Stimulated activated naive CD8-positive, alpha-beta T cell treated with anti-CD3 and anti-CD28 coated beads, Interleukin-15, Interleukin-2, amounts not matched to agents 100 U/mL and 50 U/mL, for 24 hours (primary cell): ENCODE measurements around the gene CDKAL1.
"Not testable (repeated sequence)": the region's sequence is repeated elsewhere in the genome, so short reads cannot be mapped to it uniquely, and the experiment has no call there.

ENCODE experiments used
- ATAC-seq: fragments of 150-1000 bp; cut with Tn5 transposase; one replicate; pipeline ENCODE4 v1.10.0; 2021
- DNase-seq: peaks from one replicate; pipeline ENCODE4 v3.0.0; 2021

CDKAL1 gene

GRCh38 chr6:20744911-20745557, 210.8 kb downstream of the CDKAL1 start:
- no peak for DNase-seq
- ATAC-seq: no peak

DNA sequence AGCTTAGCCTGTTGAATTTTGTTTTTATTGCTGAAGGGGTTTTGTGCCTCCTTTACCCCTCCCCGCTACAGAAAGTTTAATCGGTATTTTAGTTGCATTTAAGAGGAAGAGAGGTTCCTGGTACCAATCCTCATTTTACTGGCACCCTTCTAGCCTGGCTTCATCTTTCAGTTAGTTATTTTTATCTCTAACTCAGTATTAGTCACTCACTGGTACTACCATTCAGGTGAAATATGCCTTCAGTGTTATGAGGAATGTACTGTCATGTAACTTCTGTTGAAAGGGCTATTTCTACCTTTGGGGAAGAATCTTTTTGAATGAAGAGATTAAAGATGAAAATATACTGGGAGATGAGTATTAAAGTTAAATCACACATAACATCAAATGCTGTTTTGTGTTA, 211.8 kb downstream of the CDKAL1 start:
- ATAC-seq (no peak), DNase-seq (no peak)

- DNase-seq (no peak), ATAC-seq (no peak)
Measured at GRCh38 chr6:20746805-20747558, 212.7 kb downstream of the CDKAL1 start.

- ATAC-seq (no peak), DNase-seq (no peak)
Measured at GRCh38 chr6:20747991-20748390, 213.7 kb downstream of the CDKAL1 start.

- DNase-seq (no peak), ATAC-seq (no peak)
Measured at GRCh38 chr6:20751293-20751935, 217.2 kb downstream of the CDKAL1 start.

DNA sequence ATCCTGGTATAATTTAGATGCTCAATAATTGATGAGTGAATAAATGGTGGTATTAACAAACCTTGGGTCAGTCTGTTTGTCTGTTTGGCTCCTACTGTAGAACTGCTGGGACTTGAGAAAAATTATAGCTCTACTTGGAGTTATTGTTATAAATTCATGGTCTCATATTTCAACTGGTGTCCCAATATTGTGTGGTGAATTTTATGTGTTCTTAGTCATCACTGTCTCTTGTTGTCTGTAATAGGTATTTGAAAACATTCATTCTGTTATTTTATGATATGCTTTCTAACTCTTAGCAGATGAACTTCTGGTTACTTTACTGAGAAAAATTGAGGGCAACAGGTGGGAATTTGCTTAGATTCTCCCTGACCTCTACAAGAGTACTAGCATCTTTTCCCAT, 221.4 kb downstream of the CDKAL1 start:
- DNase-seq (no peak), ATAC-seq (no peak)

DNA sequence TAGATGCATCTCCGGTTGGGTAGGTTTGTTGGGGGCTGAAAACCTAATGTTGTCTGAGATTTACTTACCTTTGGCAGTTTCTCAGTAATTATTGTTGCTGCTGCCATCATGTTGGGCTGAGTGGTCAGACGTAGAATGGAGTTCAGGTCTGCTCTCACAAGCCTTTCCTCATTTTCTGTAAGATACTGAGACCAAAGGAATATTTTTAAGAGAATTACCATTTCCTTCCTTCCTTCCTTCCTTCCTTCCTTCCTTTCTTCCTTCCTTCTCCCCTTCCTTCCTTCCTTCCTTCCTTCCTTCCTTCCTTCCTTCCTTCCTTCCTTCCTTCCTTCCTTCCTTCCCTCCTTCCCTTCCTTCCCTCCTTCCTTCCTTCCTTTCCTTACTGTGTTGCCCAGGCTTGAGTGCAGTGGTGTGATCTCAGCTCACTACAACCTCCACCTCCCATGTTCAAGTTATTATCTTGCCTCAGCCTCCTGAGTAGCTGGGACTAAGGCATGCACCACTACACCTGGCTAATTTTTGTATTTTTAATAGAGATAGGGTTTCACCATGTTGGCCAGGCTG, 222.4 kb downstream of the CDKAL1 start:
- not testable (repeated sequence) for ATAC-seq, DNase-seq

- DNase-seq: no peak
- ATAC-seq: no peak
Measured at GRCh38 chr6:20757761-20758160, 223.5 kb downstream of the CDKAL1 start.

DNA sequence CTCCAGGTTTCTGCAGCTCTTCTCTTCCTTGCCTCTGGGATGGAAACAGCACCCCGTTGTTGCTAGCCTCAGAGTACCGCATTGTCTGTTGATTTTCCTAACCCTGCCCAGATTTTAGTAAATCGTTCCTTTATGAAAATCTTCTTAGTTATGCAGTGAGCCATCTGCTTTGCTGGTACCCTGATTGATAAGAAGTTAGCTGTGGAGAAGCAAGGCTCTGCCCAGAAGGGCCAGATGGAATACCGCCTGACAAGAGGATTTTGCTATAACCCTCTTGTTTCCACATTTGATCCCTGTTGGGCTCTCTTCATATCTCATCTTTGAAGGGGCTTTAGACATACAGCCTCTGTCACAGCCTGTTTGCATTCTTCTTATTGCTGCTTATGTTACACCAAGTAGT, 229.0 kb downstream of the CDKAL1 start:
- ATAC-seq: no peak
- DNase-seq: no peak

DNA sequence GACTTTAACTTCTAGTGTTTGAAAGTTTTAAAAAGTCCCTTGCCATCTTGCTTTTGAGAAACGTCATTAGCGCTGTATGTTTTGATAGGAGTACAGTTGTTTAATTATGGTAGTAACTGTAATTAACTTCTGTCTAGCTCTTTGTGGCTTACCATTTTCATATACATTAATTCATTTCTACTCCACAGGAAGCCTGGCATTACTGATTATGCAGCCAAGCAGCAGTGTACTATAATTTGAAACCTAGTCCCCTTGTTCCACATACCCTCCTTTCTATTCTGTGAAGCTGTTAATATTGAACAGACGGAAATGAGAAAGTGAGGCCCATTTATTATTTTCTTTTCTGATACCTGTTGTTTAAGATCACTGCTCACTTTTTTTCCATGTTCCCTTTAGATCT, 235.4 kb downstream of the CDKAL1 start:
- no peak for DNase-seq
- no peak for ATAC-seq

- no peak for DNase-seq
- ATAC-seq: no peak
Measured at GRCh38 chr6:20770773-20771172, 236.5 kb downstream of the CDKAL1 start.

DNA sequence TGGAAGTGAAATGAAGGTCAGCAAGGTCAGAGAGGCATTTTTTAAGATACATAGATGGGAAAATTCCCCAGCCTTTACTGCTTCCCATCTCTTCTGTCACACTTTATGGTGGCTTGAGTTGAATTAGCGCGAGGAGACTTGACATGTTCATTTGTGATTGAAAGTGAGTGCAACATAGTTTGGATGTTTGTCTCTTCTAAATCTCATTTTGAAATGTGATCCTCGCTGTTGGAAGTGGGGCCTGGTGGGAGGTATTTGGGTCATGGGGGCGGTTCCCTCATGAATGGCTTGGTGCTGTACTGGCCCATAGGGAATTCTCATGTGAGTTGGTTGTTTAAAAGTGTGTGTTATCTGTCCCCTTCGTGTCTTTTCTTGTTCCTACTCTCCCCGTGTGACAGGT, 237.2 kb downstream of the CDKAL1 start:
- ATAC-seq (no peak), DNase-seq (no peak)

- DNase-seq (no peak), ATAC-seq (no peak)
Measured at GRCh38 chr6:20773822-20774221, 239.6 kb downstream of the CDKAL1 start.

- no peak for ATAC-seq
Measured at GRCh38 chr6:20775981-20776380, 241.7 kb downstream of the CDKAL1 start.

DNA sequence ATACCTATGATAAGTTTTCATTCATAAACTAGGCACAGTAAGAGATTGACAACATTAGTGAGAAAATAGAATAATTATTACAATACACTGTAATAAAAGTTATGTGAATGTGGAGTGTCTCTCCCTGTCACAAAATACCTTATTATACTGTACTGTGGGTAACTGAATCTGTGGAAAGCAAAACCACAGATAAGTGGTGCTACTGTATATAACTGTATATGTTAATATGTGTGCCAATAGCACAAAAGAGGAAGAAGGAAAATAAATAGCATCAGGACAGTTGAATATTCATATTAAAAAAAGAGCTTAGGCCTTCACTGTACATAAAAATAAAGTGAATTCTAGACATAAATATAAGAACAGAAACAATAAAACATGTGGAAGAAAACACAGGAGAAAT, 243.5 kb downstream of the CDKAL1 start:
- DNase-seq (no peak), ATAC-seq (no peak)

More at GRCh38 chr6:20775981-20776380, 241.7 kb downstream of the CDKAL1 start:
- no peak for DNase-seq

GRCh38 chr6:20778459-20778858, 244.2 kb downstream of the CDKAL1 start:
- DNase-seq (no peak), ATAC-seq (no peak)

DNA sequence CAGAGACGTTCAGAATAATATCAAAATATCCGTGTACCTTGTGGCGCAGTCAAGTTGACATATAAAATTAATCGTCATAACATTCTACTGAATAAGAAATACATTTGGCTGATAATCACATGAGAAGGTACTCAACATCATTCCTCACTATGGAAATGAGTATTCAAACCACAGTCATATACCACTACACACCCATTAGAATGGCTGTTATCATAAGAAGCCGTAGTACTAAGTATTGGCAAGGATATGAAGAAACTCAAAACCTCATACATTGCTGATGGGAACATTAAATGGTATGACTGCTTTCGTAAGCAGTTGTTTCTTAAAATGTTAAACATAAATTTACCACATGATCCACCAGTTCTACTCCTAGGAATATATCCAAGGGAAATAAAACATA, 244.7 kb downstream of the CDKAL1 start:
- DNase-seq: no peak
- no peak for ATAC-seq

- no peak for ATAC-seq
Measured at GRCh38 chr6:20789162-20789561, 254.9 kb downstream of the CDKAL1 start.

GRCh38 chr6:20790032-20790791, 256.0 kb downstream of the CDKAL1 start:
- DNase-seq (no peak), ATAC-seq (no peak)

More at GRCh38 chr6:20789162-20789561, 254.9 kb downstream of the CDKAL1 start:
- DNase-seq: no peak

GRCh38 chr6:20791074-20791473, 256.8 kb downstream of the CDKAL1 start:
- no peak for DNase-seq
- ATAC-seq: no peak

DNA sequence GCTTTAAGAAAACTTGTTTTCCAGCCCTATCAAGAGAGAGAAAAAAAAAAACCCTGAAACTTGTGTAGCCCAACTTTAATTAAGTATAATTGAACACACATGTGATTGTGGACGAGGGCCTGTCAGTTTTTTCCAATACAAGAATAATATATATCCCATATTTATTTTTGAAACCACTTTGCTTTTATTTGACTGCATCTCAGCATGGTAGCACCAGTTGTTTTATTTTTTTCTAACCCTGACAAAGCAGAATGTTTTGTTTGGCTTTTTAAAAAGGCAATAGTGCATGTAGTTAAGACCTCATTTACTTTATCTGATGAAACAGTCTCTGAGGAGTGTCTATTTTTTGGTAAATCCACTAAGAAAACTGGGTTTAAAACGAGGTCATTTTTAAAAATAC, 257.7 kb downstream of the CDKAL1 start:
- no peak for DNase-seq

DNA sequence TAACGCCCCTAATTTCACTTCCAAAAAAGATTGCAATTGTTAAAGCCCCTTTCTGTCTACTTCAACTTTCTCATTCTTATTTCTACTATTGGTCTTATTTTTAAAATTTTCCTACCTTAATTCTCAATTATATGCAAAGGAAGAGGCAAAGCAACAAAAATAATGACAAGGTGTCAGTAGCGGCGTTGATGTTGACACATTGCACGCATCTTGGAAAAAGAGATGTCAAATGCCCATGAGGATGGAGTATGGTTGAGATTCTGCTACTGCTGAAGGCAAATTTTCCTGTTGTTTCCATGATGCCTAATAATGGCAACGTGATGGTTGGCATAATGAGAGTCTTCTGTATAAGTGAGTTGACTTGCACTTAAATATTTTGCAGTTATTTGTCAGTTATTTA, 258.9 kb downstream of the CDKAL1 start:
- ATAC-seq: no peak
- no peak for DNase-seq

More for the DNA sequence above, 257.7 kb downstream of the CDKAL1 start:
- ATAC-seq: no peak
